ENCODE measurements around the gene BCLAF1. TPM values are rescaled to one million over a fixed set of nuclear protein-coding genes. Genes with fewer than 3 reads are reported as not detected.

Gene BCLAF1
- total and polyA plus RNA-seq, 9 of the 15 experiments (the other 6 are each of a cell fraction or from before 2014, with no cell fraction given), result 65.4 to 286 (median 165) TPM

DNA sequence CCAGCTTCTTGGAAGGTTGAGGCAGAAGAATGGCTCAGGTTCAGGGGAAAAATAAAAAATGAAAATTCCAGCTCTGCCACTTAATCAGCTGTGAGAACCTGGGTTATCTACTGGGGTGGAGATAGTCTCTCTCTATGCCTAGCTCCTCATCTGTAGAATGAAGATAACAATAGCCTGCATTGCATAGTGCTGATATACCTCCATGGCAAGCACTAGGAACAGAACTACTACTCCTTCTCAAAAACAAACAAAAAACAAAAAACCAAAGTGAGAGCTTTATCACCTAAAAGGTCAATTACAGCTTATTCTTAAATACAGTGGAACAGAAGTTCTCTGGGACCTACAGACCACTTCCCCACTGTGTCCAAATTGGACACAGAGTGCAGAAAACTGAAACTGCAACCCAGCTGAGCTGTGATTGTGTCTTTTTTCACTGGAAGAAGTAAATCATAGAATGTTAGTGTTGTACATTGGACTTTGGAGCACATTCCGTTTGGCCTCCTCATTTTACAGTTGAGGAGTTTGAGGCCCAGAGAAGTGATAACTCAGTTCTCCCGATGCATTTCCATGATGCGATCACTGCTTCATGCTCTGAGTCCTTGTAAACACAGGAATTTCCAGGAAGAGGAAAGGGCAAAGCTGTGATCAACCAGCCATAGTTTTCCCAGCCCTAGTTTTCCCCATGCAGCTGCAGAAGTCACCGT is 62.8 kb downstream of the BCLAF1 start (continued):
- TF ChIP-seq, protein P1, sequence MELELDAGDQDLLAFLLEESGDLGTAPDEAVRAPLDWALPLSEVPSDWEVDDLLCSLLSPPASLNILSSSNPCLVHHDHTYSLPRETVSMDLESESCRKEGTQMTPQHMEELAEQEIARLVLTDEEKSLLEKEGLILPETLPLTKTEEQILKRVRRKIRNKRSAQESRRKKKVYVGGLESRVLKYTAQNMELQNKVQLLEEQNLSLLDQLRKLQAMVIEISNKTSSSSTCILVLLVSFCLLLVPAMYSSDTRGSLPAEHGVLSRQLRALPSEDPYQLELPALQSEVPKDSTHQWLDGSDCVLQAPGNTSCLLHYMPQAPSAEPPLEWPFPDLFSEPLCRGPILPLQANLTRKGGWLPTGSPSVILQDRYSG (tag; conservative IDR thresholded peaks at IDR 0.05; ENCODE audit: low read depth), result no peak; the same call in 1 of the 2 replicates
- no peak for TF ChIP-seq ZNF561 (CRISPR knock-in tag; conservative IDR thresholded peaks at IDR 0.05)
- 0 out of 2 replicates have a peak, but pooled peaks have one; percentile 13 for TF ChIP-seq PTTG1 (tag; IDR thresholded peaks at IDR 0.05; ENCODE audit: low read depth)
- TF ChIP-seq, protein P2, sequence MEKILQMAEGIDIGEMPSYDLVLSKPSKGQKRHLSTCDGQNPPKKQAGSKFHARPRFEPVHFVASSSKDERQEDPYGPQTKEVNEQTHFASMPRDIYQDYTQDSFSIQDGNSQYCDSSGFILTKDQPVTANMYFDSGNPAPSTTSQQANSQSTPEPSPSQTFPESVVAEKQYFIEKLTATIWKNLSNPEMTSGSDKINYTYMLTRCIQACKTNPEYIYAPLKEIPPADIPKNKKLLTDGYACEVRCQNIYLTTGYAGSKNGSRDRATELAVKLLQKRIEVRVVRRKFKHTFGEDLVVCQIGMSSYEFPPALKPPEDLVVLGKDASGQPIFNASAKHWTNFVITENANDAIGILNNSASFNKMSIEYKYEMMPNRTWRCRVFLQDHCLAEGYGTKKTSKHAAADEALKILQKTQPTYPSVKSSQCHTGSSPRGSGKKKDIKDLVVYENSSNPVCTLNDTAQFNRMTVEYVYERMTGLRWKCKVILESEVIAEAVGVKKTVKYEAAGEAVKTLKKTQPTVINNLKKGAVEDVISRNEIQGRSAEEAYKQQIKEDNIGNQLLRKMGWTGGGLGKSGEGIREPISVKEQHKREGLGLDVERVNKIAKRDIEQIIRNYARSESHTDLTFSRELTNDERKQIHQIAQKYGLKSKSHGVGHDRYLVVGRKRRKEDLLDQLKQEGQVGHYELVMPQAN (IDR thresholded peaks at IDR 0.05; ENCODE audit: borderline replicate concordance), result no peak
- no peak for TF ChIP-seq WHSC1 (IDR thresholded peaks at IDR 0.05; ENCODE audit: low read length)
- TF ChIP-seq, protein P3, sequence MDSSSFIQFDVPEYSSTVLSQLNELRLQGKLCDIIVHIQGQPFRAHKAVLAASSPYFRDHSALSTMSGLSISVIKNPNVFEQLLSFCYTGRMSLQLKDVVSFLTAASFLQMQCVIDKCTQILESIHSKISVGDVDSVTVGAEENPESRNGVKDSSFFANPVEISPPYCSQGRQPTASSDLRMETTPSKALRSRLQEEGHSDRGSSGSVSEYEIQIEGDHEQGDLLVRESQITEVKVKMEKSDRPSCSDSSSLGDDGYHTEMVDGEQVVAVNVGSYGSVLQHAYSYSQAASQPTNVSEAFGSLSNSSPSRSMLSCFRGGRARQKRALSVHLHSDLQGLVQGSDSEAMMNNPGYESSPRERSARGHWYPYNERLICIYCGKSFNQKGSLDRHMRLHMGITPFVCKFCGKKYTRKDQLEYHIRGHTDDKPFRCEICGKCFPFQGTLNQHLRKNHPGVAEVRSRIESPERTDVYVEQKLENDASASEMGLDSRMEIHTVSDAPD (CRISPR knock-in tag; IDR thresholded peaks at IDR 0.05), result no peak
- TF ChIP-seq, protein P4, sequence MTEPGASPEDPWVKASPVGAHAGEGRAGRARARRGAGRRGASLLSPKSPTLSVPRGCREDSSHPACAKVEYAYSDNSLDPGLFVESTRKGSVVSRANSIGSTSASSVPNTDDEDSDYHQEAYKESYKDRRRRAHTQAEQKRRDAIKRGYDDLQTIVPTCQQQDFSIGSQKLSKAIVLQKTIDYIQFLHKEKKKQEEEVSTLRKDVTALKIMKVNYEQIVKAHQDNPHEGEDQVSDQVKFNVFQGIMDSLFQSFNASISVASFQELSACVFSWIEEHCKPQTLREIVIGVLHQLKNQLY (CRISPR knock-in tag; conservative IDR thresholded peaks at IDR 0.05), result no peak
- TF ChIP-seq BRCA1 (IDR thresholded peaks at IDR 0.05), result no peak
- no peak for TF ChIP-seq BRCA1 (CRISPR knock-in tag; IDR thresholded peaks at IDR 0.05)
- no peak for TF ChIP-seq FOXA1 (IDR thresholded peaks at IDR 0.05; ENCODE audit: borderline replicate concordance)
- TF ChIP-seq ETS2 (tag; IDR thresholded peaks at IDR 0.05; ENCODE audit: borderline replicate concordance, poor library complexity, severe bottlenecking), result no peak
- peak; percentile 95 for TF ChIP-seq ZNF644 (tag; IDR thresholded peaks at IDR 0.05; ENCODE audit: low read depth)
- no peak for TF ChIP-seq MXI1 (IDR thresholded peaks at IDR 0.05; ENCODE audit: low read depth, low read length)
- TF ChIP-seq, protein P5, sequence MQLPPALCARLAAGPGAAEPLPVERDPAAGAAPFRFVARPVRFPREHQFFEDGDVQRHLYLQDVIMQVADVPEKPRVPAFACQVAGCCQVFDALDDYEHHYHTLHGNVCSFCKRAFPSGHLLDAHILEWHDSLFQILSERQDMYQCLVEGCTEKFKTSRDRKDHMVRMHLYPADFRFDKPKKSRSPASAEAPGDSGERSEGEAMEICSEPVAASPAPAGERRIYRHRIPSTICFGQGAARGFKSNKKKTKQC (CRISPR knock-in tag; IDR thresholded peaks at IDR 0.05), result no peak
- TF ChIP-seq POLR2AphosphoS5 (IDR thresholded peaks at IDR 0.05; ENCODE audit: control insufficient read depth, insufficient read depth, low read depth, low read length), result peak; percentile 85
- TF ChIP-seq NELFE (IDR thresholded peaks at IDR 0.05; ENCODE audit: insufficient read depth, insufficient read length), result no peak
- TF ChIP-seq, protein P6, sequence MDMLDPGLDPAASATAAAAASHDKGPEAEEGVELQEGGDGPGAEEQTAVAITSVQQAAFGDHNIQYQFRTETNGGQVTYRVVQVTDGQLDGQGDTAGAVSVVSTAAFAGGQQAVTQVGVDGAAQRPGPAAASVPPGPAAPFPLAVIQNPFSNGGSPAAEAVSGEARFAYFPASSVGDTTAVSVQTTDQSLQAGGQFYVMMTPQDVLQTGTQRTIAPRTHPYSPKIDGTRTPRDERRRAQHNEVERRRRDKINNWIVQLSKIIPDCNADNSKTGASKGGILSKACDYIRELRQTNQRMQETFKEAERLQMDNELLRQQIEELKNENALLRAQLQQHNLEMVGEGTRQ (CRISPR knock-in tag; IDR thresholded peaks at IDR 0.05), result no peak
- TF ChIP-seq, protein P7, sequence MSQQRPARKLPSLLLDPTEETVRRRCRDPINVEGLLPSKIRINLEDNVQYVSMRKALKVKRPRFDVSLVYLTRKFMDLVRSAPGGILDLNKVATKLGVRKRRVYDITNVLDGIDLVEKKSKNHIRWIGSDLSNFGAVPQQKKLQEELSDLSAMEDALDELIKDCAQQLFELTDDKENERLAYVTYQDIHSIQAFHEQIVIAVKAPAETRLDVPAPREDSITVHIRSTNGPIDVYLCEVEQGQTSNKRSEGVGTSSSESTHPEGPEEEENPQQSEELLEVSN (IDR thresholded peaks at IDR 0.05; ENCODE audit: borderline replicate concordance in 1 of 2, extremely low read depth in 1 of 2, insufficient read depth in 1 of 2, insufficient read length in 1 of 2, low read depth in 1 of 2, low read length in 1 of 2, poor library complexity in 1 of 2, severe bottlenecking in 1 of 2), result no peak
